Activated T-cell treated with anti-CD3 and anti-CD28 coated beads for 24 hours (primary cell): ENCODE data around the gene MSH2.
A peak's percentile ranks its signal among the peaks of the same experiment; 100 is the strongest.
"Not testable (repeated sequence)": the region's sequence is repeated elsewhere in the genome, so short reads cannot be mapped to it uniquely, and the experiment has no call there.

ENCODE experiments used
- DNase-seq: peaks from one replicate; pipeline ENCODE4 v3.0.0-alpha.2; 2020; ENCODE audit warnings: low read depth

Gene MSH2

DNA sequence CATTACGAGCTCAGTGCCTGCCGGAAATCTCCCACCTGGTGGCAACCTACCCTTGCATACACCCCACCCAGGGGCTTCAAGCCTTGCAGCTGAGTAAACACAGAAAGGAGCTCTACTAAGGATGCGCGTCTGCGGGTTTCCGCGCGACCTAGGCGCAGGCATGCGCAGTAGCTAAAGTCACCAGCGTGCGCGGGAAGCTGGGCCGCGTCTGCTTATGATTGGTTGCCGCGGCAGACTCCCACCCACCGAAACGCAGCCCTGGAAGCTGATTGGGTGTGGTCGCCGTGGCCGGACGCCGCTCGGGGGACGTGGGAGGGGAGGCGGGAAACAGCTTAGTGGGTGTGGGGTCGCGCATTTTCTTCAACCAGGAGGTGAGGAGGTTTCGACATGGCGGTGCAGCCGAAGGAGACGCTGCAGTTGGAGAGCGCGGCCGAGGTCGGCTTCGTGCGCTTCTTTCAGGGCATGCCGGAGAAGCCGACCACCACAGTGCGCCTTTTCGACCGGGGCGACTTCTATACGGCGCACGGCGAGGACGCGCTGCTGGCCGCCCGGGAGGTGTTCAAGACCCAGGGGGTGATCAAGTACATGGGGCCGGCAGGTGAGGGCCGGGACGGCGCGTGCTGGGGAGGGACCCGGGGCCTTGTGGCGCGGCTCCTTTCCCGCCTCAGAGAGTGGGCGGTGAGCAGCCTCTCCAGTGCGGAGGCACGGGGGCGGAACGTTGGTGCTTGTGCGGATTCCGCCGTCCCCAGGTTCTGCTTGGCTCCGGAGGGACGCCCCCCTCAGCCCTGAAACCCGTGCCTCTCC, at the start of gene MSH2:
Gene MSH2 (plus strand): TSS at position 352 of the 804 bp plus-strand sequence. CDS start 36 bp downstream, at position 388.
- peak; percentile 92 for DNase-seq

DNA sequence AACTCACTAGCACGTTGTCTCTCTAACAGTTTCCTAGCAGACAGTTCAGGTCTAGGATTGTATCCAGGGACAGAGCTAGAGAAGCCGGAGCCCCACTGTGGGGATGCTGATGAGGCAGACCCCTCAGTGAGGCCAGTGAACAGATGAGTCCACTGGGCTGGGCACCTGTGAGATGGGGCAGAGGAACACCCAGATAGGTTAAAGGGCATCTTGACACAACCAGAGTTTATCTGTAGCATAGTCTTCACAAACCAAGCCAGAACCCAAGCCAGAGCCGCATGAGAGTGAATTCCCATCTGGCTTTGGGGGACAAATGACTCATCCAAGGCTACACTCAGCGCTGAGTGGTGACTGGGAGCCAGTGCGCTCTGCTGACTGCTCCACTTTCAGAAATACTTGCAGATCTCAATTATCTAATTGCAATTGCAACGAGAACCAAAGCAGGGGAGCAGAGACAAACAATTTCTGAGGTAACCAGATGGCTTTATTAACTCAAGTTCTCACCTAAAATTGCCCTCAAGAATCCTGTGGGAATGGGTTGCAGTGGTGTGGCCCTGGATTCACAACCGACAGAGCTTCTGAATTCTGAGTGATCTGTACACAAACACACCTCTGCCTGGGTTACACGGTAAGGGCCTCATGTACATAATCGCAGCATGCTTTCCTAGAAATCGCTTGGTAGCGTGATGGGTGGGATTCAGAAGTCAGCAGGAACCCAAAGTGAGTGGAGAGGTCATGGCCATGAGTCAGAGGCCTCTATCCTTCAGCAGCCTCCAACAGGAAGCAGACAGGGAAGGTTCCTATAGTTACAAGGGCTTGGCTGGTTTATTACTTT, 48.7 kb upstream of the MSH2 start:
- no peak for DNase-seq

DNA sequence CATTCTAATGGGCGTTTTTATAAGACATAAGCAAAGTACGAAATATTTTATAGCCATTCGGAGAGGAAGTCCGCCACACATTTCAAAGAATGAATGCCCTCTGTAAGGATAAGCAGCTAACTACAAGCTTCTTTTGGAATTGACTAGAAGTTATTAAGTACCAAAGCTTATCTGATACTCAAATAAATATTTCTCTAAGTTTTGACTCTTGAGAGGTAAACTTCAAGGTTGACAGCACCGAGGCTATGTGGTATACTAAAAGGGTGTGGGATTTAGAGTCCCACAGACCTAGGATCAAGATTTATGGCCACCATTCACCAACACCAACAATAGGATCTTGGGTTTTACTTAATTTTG, 48.1 kb upstream of the MSH2 start:
- no peak for DNase-seq

DNA sequence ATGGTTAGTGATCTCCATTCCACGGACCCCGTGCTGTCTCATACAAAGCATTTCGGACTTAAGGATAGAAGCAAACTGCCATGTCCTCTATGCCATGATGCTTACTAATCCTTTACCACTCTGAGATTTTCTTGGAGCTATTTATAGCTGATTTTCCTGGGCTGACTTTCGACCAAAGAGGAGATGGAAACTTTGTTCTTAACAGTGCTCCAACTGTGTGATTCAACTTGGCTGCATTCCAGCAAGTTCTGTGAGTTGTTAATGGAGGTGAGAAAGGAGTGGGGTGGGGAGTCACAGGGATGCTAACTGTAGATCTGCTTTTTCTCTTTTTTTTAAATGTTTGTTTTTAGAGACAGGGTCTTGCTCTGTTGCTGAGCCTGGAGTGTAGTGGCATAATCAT, 45.5 kb upstream of the MSH2 start:
- DNase-seq = no peak

DNA sequence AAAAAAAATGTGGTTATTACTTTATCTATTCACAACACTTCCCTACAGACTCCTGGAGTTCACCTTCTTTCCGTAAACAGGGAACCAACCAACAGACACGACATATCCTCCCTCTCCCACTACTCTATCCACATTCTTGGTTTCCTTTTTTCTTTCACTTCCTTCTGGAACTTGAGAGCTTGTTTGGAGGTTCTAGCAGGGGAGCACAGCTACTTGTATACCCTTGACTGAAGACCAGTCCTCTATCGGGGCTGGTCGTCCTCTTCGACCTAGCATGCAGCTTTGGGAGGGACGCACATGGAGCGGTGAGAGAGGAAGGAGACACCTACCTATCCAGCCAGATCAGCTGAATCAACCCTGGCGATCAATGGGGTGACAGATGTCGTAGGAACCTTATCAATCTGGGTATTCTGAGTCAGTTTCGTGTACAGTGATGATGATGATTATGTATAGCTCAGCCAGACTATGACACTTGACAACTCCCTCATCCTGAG, 43.5 kb upstream of the MSH2 start:
- no peak for DNase-seq

DNA sequence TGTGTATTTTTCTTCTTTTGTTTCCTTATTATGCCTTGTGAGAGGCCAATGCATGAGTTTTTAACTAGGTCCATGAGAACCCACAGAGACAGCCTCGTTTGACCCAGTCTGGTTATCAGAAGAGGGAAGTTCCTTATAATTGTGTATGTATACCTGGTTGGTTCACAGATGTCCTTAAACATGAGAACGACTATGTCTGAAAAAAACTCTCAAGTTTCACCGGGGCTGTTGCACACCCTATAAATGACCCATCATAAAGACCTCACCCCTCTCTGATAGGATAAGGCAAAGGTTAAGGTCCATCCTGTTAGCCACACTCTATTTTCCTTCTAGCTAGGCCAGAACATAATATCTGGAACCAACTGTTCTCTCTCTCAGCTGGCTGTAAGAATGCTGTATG, 42.7 kb upstream of the MSH2 start:
- no peak for DNase-seq

DNA sequence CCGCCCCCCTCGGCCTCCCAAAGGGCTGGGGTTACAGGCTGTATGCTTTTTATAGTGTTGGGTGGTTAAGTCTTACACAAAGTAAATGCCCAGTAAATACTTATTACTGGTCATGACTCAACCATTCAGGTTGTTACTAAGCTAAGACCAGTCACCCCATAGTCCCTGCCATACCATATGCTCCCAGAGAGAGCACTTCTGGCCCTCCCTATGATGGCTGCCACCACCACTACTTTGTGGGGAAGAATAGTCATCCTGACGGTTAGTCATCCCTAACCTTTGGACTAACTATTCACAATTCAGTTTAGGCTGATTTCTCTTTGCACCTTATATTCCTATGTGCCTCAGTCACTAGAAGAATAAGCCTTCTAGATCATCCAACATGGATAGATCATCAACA, 42.0 kb upstream of the MSH2 start:
- no peak for DNase-seq

DNA sequence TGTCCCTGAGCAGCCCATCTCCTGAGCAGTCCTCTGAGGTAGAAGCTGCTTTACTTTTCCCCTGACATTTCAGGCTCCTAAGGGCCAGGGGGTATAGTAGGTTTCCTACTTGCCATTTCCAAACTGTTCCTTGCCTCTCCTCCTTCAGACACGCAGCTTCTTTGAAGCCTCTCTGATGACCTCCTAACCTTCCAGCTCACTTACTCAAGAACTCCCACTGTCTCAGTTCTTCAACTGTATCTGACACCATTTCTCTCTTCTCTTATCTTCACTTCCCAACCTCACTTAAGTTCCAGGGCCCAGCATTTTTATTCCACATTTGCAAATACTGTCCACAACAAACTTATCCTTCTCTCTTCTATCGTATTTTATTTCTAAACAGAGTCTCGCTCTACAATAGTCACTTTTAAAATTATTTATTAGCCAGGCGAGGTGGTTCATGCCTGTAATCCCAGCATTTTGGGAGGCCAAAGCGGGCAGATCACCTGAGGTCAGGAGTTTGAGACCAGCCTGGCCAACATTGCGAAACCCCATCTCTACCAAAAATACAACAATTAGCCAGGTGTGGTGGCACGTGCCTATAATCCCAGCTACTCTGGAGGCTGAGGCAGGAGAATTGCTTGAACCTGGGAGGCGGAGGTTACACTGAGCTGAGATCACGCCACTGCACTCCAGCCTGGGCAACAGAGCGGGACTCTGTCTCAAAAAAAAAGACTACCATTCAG, 41.3 kb upstream of the MSH2 start:
- not testable (repeated sequence) for DNase-seq

DNA sequence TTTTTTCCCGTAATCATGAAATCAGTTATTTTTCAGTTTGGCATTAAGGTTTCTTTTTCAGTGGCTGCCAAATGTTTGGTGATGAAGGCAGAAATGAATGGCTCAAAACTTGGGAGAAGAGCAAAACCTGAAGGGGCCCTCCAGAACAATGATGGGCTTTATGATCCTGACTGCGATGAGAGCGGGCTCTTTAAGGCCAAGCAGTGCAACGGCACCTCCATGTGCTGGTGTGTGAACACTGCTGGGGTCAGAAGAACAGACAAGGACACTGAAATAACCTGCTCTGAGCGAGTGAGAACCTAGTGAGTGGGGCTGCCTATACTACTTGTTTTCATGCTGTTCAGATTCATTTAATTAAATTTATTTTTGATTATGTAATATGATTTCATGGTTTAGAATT, 29.2 kb upstream of the MSH2 start:
- DNase-seq = no peak

DNA sequence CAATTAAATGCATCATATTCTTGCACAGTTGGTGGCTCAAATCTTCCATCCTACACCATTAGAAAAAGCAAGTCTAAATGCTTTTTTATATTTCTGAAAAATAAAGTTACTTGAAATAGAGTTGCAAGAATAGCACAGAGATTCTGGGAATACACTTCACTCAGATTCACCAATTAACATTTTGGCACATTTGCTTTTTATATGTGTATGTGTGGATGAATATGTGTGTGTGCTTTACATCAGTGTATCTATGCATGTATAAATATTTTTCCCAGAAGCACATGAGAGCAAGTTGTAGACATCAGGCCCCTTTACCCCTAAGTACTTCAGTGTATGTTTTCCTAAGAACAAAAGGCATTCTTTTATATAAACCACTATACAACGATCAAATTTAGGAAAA, 27.6 kb upstream of the MSH2 start:
- DNase-seq = no peak

DNA sequence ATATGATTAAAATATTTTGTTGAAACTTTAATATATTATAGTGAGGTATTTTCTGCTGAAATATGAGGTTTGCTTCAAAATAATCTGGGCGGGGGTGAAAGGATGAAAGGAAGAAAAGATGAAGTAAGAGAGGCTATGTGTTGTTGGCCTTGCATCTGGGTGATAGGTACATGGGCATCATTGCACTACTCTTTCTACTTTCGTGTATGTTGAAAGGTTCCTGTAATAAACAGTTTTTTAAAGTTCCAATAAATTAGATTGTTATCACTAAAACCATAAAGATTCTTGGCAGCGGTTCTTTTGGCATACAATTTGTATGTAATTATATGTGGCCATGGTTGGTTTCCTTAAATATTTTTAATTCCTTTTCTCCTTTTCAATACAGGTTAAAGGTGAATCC, 23.6 kb upstream of the MSH2 start:
- no peak for DNase-seq

DNA sequence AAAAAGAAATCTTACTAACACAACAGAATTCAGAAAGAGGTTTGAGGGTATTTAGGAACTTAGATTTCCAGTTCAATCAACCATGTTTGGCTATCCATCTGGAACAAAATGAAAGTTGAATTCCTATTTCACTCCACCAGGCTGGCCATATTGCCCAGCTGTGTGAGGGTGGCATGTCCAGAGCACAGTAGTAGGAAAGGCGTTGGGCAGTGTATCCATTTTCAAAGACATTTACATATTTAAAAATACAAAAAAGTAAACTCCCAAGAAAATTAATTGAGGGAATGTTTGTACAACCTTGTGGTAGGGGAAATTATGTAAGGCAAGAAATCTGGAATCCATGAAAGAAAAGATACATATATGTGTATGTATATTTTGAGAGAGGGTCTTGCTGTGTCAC, 21.5 kb upstream of the MSH2 start:
- no peak for DNase-seq

DNA sequence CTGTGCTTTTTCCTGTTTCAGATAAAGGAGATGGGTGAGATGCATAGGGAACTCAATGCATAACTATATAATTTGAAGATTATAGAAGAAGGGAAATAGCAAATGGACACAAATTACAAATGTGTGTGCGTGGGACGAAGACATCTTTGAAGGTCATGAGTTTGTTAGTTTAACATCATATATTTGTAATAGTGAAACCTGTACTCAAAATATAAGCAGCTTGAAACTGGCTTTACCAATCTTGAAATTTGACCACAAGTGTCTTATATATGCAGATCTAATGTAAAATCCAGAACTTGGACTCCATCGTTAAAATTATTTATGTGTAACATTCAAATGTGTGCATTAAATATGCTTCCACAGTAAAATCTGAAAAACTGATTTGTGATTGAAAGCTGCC, 16.4 kb upstream of the MSH2 start:
- DNase-seq = no peak

DNA sequence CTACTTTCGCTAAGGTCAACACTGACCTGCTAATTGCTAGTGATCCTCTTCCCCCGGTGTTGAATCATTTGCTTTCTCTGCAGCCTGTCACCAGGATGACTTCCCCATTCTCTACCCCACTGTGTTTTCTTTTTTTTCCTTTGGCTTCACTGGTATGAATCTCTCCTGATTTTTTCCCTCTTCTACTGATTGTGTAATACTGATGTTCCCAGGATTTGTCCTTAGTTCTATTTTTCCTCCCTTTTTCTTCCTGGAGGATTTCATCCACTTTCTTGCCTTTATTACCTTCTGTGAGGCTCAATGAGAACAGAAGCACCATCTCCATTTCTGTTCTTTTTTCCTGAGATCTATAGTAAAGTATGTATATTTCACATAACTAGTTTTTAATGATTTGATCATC, 14.1 kb upstream of the MSH2 start:
- no peak for DNase-seq

DNA sequence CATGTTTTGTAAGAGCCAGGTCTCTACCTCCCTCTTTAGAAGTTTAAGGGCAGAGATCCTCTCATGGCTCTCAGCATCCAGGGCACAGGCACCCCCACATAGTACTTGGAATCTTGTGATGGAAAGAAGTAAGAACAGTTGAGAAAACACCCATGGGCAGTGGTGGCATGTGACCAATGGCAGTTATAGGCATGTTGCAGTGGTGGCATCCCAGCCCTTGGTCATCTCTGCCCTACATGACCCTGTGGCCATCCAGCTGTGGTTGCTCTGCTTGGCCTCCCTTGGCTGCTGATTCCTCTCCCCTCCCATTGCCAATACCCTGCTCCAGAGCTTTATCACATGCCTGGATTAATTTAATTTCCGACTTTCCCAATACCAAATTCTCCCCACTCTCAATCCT, 13.3 kb upstream of the MSH2 start:
- DNase-seq = no peak

DNA sequence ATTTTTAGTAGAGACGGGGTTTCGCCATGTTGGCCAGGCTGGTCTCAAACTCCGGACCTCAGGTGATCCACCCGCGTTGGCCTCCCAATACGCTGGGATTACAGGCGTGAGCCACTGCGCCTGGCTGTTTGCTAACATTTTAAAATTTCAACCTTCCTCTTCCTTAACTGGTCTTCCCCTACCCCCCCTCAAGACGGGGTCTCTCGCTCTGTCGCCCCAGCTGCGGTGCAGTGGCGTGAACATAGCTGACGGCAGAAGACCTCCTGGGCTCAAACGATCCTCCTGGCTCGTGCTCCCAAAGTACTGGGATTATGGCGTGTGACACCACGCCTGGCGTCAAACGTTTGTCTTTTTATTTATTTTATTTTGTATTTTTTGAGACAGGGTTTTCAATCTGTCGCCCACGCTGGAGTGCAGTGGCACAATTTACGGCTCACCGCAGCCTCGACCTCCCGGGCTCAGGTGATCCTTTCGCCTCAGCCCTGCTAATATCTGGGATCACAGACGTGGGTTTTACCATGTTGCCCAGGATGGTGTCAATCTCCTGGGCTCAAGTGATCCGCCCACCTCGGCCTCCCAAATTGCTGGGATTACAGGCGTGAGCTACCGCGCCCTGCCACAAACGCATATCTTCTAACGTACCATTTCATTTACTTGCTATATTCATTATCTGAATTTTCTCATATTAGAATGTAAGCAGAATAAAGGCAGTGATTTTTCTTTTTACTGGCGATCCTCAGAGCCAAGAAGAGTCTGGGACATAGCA, 984 bp upstream of the MSH2 start:
- no peak for DNase-seq

DNA sequence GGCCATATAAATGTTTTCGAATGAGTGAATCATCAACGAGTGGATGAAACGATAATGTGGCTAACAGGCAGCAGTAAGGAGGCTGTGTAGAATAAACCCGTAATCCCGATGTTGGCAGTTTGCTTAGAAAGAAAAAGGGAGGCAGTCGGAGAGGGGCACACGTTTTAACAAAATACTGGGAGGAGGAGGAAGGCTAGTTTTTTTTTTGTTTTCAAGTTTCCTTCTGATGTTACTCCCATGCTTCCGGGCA, 476 bp upstream of the MSH2 start:
- no peak for DNase-seq

DNA sequence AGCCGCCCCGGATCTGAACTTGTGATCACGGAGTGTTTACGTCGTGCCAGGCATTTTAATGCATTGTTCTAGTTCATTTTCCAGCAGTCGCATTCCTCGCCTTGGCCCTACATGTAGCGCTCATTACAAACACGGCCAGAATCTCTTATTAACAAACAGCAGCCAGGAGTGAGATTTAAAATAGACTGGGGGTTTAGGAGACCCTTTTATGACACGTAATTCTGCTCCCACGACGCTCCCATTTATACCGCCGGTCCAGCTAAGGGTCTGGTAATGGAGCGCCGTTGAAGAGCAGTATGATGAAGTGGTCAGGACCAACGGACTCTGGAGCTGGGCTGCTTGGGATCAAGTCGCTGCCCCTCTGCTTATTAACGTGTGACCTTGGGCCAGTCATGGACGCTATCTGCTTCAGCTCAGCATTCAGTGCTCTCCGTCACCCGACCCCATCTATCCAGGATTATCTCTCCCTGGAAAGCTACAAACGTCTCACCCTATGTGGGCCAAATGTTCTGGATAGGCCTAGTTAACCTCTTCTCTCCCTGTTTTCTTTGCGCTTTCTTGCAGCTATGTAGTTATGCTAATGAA, 745 bp downstream of the MSH2 start:
- no peak for DNase-seq

DNA sequence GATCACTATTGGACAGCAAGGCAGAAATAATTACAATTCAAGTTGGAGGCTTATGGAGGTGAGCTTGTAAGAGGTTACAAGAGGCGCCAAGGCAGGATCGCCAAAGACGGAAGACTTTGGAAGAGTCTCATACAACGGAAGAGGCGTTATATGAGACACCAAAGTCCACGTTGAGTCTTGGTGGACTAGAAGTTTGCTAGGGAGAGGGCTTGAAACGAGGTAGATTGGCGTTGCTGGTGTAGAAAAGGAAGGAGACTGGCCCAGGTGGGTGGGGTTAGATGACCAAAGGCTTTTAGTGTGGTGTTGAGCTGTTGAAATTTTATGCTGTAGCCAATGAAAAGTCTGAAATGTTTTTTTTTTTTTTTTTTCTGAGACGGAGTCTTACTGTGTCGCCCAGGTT, 1.4 kb downstream of the MSH2 start:
- no peak for DNase-seq

DNA sequence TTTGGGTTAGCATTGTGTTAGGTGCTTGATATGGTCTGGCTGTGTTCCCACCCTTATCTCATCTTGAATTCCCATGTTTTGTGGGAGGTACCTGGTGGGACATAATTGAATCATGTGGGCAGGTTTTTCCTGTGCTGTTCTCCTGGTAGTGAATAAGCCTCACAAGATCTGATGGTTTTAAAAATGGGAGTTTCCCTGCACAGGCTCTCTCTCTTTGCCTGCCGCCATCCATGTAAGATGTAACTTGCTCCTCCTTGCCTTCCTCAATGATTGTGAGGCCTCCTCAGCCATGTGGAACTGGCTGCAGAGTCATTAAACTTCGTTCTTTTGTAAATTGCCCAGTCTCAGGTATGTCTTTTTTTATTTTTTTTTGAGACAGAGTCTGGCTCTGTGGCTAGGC, 2.8 kb downstream of the MSH2 start:
- no peak for DNase-seq

DNA sequence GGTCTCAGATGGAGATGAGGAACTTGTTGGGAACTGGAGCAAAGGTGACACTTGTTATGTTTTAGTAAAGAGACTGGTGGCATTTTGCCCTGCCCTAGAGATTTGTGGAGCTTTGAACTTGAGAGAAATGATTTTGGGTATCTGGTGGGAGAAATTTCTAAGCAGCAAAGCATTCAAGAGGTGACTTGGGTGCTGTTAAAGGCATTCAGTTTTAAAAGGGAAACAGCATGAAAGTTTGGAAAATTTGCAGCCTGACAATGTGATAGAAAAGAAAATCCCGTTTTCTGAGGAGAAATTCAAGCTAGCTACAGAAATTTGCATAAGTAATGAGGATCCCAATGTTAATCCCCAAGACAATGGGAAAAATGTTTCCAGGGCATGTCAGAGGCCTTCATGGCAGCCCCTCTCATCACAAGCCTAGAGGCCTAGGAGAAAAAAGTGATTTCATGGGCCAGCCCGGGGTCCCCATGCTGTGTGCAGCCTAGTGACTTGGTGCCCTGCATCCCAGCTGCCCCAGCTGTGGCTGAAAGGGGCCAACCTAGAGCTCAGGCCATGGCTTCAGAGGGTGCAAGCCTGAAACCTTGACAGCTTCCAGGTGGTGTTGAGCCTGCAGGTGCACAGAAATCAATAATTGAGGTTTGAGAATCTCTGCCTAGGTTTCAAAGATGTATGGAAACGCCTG, 3.8 kb downstream of the MSH2 start:
- DNase-seq = not testable (repeated sequence)
